Measurements from ENCODE around the gene GPC6.

GPC6 gene

DNA sequence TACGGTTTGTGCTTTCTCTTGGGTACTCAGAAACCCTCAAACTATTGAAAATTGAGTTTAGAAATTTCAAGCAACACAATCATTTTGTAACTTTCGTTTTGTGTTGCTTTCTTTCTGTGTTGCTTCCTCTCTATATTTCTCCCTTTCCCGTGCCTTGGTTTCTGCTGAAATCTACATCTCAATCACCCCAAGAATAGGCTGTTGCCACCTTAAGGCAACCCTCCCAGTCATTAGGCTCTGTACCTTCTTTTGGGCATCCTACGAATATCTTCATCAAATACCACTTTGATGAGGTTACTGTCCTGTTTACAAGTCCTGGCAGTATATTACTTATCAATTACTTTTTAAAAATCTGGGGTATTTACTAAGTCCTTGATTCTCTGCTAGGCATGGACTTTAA, 621.6 kb downstream of the GPC6 start:
- no peak overlapping the region for H3K4me3 ChIP-seq (ENCODE audit: low read length)

DNA sequence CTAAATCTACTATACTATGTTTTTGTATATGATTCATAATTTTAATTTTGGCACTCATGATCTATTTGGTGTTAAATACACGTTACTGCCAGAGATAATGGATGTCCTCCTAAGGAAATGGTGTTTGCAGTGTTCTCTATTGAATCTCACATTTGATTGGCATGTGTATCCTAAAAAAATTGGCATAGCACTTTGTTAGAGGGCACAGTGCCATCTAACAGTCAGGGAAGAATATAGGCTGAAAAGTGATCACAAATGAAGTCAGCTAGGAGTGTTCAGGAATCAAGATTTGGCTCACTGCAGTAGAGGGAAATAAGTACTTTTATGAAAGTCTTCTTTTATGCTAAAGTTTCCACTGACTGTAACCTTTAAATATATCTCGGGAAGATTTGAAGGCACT, 624.6 kb downstream of the GPC6 start:
- H3K9me3 ChIP-seq (replicated peaks; ENCODE audit: insufficient read depth, low read length), result no peaks in the 10 kb centered on the region
- no peaks in the 10 kb centered on the region for H3F3A ChIP-seq (ENCODE audit: insufficient read depth, low read length)
- no peak for DNase-seq
- H3K27ac ChIP-seq (ENCODE audit: low read length), result no peak overlapping the region
- H3K4me3 ChIP-seq (ENCODE audit: low read length), result no peak overlapping the region
- no peak overlapping the region for H3K9ac ChIP-seq (ENCODE audit: low read length)
- no peaks in the 10 kb centered on the region for H3K79me2 ChIP-seq (ENCODE audit: low read length)
- no peaks in the 10 kb centered on the region for H4K20me1 ChIP-seq (ENCODE audit: insufficient read depth, low read length)
- no peaks in the 10 kb centered on the region for H3K36me3 ChIP-seq (replicated peaks; ENCODE audit: insufficient read depth, low read length)
- H2AFZ ChIP-seq (ENCODE audit: low read length), result no peak overlapping the region
- no peaks in the 10 kb centered on the region for H3K27me3 ChIP-seq (replicated peaks; ENCODE audit: insufficient read depth, low read length)
- no peaks in the 10 kb centered on the region for H3K9me2 ChIP-seq (replicated peaks; ENCODE audit: insufficient read depth, low read length)
- H3K4me1 ChIP-seq (ENCODE audit: low read length), result no peaks in the 10 kb centered on the region
- H3K4me2 ChIP-seq (ENCODE audit: low read depth, low read length), result no peak overlapping the region
- TF ChIP-seq EZH2phosphoT487 (IDR thresholded peaks at IDR 0.05; ENCODE audit: low read length) (no peak), EZH2 (optimal IDR thresholded peaks at IDR 0.05; ENCODE audit: low read depth, low read length) (no peak)
- TF ChIP-seq, protein P1, sequence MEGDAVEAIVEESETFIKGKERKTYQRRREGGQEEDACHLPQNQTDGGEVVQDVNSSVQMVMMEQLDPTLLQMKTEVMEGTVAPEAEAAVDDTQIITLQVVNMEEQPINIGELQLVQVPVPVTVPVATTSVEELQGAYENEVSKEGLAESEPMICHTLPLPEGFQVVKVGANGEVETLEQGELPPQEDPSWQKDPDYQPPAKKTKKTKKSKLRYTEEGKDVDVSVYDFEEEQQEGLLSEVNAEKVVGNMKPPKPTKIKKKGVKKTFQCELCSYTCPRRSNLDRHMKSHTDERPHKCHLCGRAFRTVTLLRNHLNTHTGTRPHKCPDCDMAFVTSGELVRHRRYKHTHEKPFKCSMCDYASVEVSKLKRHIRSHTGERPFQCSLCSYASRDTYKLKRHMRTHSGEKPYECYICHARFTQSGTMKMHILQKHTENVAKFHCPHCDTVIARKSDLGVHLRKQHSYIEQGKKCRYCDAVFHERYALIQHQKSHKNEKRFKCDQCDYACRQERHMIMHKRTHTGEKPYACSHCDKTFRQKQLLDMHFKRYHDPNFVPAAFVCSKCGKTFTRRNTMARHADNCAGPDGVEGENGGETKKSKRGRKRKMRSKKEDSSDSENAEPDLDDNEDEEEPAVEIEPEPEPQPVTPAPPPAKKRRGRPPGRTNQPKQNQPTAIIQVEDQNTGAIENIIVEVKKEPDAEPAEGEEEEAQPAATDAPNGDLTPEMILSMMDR (IDR thresholded peaks at IDR 0.05; ENCODE audit: low read length), result no peak

More for the DNA sequence above, 621.6 kb downstream of the GPC6 start:
- H4K20me1 ChIP-seq (ENCODE audit: insufficient read depth, low read length), result no peaks in the 10 kb centered on the region
- no peaks in the 10 kb centered on the region for H3F3A ChIP-seq (ENCODE audit: insufficient read depth, low read length)
- no peaks in the 10 kb centered on the region for H3K4me1 ChIP-seq (ENCODE audit: low read length)
- no peaks in the 10 kb centered on the region for H3K9me2 ChIP-seq (replicated peaks; ENCODE audit: insufficient read depth, low read length)
- no peak overlapping the region for H3K4me2 ChIP-seq (ENCODE audit: low read depth, low read length)
- TF ChIP-seq, protein P1 (IDR thresholded peaks at IDR 0.05; ENCODE audit: low read length), result no peak
- TF ChIP-seq EZH2 (optimal IDR thresholded peaks at IDR 0.05; ENCODE audit: low read depth, low read length) (no peak), EZH2phosphoT487 (IDR thresholded peaks at IDR 0.05; ENCODE audit: low read length) (no peak)
- no peaks in the 10 kb centered on the region for H3K36me3 ChIP-seq (replicated peaks; ENCODE audit: insufficient read depth, low read length)
- no peaks in the 10 kb centered on the region for H3K27me3 ChIP-seq (replicated peaks; ENCODE audit: insufficient read depth, low read length)
- H2AFZ ChIP-seq (ENCODE audit: low read length), result no peak overlapping the region
- no peaks in the 10 kb centered on the region for H3K9me3 ChIP-seq (replicated peaks; ENCODE audit: insufficient read depth, low read length)
- no peak overlapping the region for H3K27ac ChIP-seq (ENCODE audit: low read length)
- no peak for DNase-seq
- no peaks in the 10 kb centered on the region for H3K79me2 ChIP-seq (ENCODE audit: low read length)
- H3K9ac ChIP-seq (ENCODE audit: low read length), result no peak overlapping the region

DNA sequence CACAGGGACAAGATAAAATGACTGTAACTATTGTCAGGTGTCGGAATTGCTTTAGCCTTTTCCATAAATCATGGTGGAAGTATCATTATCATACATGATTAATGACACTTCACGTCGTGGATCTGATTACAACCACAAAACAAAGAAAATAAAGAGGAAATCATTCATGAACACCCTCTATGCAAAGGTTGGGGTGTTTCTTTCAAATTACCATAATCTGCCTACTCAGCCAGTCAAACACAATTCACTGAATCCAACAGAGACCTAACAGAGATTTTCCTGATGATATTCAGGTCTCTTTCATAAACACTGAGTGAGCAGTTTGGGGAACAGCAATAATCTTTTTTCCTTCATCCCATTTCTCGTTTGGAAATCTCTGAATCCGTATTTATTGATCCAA, 627.3 kb downstream of the GPC6 start:
- DNase-seq, result no peak
- no peak overlapping the region for H3K4me2 ChIP-seq (ENCODE audit: low read depth, low read length)
- H4K20me1 ChIP-seq (ENCODE audit: insufficient read depth, low read length), result no peaks in the 10 kb centered on the region
- no peaks in the 10 kb centered on the region for H3K9me3 ChIP-seq (replicated peaks; ENCODE audit: insufficient read depth, low read length)
- no peaks in the 10 kb centered on the region for H3K36me3 ChIP-seq (replicated peaks; ENCODE audit: insufficient read depth, low read length)
- H3K79me2 ChIP-seq (ENCODE audit: low read length), result no peaks in the 10 kb centered on the region
- TF ChIP-seq, protein P1 (IDR thresholded peaks at IDR 0.05; ENCODE audit: low read length), result no peak
- TF ChIP-seq EZH2phosphoT487 (IDR thresholded peaks at IDR 0.05; ENCODE audit: low read length) (no peak), EZH2 (optimal IDR thresholded peaks at IDR 0.05; ENCODE audit: low read depth, low read length) (no peak)
- H3F3A ChIP-seq (ENCODE audit: insufficient read depth, low read length), result no peaks in the 10 kb centered on the region
- H3K9ac ChIP-seq (ENCODE audit: low read length), result no peak overlapping the region
- H3K4me3 ChIP-seq (ENCODE audit: low read length), result no peak overlapping the region
- no peaks in the 10 kb centered on the region for H3K27me3 ChIP-seq (replicated peaks; ENCODE audit: insufficient read depth, low read length)
- no peak overlapping the region for H3K27ac ChIP-seq (ENCODE audit: low read length)
- no peak overlapping the region for H2AFZ ChIP-seq (ENCODE audit: low read length)
- H3K9me2 ChIP-seq (replicated peaks; ENCODE audit: insufficient read depth, low read length), result no peaks in the 10 kb centered on the region
- no peaks in the 10 kb centered on the region for H3K4me1 ChIP-seq (ENCODE audit: low read length)
